Stimulated activated CD4-positive, alpha-beta T cell treated with anti-CD3 and anti-CD28 coated beads, Interleukin-15, amount 100 ng/mL, for 48 hours (primary cell): ENCODE measurements around the gene GNAO1.

ENCODE experiments used
- DNase-seq, 2 donors: peaks; one replicate each; pipeline ENCODE4 v3.0.0-alpha.2; 2020; ENCODE audit warnings: low read depth in 2 of 2

GNAO1 gene

DNA sequence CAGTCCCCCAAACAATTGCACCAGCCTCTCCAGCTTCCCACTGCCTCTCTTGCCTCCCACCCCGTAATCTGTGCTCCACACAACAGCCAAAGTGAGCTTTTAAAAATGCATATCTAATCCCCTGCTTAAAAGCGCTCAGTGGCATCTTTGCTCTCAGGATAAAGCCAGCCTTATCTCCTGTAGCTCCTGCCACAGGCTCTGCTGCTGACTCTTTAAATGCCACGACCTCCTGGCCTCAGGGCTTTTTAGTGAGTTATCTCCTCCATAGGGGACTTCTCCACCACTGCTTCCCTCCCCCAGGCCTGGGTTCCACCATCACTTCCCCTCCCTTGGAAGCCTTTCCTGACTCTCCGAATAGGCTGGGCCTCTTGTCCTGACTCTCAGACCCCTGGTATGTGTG is 98.6 kb downstream of the GNAO1 start:
- no peak for DNase-seq

DNA sequence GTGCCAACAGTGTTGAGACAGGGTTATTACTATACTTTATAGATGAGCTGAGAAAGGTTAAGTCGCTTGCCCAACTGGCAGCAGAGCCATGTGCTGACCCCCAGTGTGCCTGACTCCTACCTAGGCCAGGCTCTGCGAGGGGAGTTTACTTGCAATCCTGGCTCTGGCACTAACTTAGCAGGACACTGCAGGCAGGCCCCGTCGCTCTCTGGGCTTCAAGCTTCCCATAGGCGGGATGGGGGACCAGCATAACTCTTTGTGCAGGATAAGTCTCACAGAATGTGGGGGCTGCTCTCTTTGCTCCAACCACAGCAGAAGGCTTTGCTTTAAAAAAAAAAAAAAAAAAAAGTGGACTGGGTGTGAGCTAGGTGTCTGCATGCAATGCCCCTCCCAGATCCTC is 102.7 kb downstream of the GNAO1 start:
- DNase-seq = no peak

DNA sequence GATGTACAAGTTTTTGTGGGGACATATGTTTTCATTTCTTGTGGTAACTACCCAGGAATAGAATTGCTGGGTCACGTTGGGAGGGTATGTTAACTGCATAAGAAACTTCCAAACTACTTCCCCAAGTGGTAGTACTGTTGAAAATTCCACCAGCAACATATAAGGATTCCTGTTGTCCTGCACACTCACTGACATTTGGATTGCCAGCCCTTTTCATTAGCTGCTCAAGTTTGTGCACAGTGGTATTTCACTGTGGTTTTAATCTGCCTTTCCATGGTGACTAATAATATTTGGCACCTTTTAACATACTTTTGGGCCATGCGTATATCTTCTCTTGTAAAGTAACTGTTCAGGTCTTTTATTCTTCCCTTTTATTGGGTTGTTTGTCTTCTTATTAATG is 103.3 kb downstream of the GNAO1 start:
- DNase-seq = no peak

DNA sequence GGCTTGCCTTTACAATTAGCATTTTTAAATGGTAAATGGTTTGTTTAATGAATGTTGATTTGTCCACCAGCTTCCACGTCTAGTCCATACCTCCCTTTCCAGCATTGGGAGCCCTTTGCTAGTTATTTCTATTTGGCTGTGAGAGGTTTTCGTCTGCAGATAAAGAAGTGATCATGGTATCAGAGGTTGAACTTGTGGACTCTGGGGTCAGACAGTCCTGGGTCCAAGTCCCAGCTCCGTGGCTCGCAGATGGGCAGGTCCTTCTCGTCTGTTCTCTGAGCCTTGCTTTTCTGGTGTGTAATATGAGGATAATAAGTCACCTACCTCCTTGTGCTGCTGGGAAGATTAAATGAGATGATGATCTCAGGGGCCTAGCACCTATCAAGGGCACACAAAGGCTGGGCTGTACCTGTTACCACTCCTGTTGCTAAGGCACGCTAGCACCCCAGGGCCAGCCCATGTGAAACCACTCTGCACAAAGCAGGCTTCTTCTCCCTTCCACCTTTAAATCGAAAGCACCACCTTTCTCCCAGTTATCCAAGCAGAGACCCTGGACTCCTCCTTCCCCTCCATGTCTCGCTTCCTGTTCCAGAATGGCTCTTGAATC is 103.9 kb downstream of the GNAO1 start:
- DNase-seq = no peak

DNA sequence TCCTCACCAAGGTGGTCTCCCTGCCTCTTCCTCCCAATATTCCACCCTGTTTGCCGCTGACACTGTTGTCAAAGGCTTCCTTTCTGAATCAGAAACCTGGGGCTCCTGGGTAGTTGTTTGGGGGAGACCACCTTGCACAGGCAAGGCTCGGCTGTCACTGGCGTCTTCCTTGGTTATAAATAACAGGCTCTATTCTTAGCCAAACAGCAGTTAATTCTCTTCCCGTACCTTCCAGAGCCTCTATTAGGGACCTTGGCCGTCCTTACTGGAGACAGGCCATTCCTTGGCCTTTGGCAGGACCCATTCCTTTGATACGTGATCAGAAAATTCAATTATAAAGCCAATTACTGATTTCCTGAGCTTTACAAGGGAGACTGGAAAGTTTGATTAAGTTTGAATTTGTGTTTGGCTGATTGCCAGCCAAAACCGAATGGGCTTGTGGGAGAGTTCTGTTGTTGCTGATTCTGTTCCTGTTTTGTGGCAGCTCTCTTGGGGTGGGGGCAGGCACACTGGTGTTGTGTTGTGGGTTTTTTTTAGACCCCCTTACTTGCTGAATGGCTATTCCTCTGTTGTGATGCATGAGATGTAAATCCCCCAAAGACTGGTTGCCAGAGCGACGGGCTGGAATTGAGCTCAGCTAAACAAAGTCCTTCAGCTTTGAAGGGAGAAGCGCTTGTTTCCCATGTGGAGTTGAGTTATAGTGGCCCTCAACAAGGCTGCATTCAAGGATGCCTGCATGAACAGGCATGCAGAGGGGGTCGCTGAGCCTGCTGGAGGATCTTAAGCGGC is 104.6 kb downstream of the GNAO1 start:
- DNase-seq = no peak

DNA sequence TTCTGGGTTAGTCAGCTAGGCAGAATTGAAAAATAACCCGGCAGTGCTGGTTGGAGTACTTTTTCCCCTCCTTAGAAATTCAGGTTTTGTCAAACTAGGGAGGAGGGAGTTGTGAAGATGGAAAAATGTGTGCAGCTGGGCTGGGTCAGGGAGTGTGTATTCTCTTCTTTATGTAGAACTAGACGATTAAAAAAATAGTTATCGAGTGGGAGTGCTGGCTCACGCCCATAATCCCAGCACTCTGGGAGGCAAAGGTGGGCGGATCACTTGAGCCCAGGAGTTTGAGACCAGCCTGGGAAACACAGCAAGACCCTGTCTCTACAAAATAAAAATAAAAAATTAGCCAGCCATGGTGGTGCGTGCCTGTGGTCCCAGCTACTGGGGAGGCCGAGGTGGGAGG is 106.4 kb downstream of the GNAO1 start:
- no peak for DNase-seq

DNA sequence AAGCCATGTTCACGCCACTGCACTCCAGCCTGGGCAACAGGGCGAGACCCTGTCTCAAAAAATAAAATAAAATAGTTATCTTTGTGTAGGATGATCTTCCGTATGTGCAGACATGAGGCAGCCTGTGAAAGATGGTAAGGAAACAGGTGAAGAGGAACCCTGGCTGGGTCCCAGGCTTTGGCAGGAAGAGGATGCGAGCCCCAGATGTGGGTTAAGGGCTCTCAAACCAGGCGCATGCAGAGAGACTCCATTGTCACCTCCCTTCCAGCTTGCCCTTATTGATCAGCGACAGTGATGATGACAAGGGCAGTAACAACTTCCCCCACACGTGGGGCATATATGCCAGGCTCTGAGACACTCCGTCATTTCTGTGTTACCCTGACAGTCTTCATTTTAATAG is 106.8 kb downstream of the GNAO1 start:
- DNase-seq = no peak

DNA sequence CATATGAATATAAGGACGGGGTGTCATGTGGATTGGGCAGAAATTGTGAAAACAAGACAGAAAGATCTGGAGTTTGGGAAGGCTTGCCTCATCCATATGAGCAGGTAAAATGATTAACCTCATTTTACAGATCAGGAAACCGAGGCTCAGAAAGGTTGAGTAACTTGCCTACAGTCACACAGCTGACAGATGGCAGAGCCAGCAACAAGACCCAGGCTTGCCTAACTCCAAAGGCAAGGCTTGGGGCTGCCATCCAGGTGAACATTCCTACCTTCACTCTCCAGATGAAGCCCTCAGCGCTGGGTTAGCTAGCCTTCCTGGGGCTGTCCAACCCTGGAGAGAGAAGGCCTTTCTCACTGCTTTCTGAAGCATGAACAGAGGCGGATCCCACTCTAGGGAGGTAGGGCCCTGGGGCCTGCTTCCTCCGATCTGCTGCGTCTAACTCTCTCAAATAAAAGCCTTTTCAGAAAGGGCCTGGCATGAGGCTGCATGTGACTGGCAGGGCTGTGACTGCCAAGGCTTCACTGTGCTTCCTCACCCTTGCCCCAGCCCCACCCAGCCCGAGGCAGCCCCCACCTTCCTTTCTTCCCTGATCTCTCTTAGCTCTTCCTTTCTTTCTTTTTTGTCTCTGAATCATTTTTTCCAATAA is 107.8 kb downstream of the GNAO1 start:
- no peak for DNase-seq

DNA sequence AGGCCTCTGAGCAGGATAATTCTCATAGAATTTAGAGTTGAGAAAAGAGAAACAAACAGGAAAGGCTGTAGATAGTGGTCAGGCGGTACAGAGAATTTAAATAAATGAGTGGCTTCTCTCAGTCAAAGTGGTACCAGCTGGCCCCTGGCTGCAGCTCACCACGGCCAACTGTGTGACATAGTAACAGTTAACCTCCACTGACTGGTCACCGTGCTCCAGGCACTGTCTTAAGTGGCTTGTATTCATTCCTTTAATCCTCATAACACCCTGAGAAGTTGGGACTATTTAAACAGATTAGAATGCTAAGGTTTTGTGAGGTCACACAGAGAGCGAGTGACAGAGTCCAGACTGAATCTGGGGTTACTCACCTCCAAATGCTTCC is 108.9 kb downstream of the GNAO1 start:
- no peak for DNase-seq

DNA sequence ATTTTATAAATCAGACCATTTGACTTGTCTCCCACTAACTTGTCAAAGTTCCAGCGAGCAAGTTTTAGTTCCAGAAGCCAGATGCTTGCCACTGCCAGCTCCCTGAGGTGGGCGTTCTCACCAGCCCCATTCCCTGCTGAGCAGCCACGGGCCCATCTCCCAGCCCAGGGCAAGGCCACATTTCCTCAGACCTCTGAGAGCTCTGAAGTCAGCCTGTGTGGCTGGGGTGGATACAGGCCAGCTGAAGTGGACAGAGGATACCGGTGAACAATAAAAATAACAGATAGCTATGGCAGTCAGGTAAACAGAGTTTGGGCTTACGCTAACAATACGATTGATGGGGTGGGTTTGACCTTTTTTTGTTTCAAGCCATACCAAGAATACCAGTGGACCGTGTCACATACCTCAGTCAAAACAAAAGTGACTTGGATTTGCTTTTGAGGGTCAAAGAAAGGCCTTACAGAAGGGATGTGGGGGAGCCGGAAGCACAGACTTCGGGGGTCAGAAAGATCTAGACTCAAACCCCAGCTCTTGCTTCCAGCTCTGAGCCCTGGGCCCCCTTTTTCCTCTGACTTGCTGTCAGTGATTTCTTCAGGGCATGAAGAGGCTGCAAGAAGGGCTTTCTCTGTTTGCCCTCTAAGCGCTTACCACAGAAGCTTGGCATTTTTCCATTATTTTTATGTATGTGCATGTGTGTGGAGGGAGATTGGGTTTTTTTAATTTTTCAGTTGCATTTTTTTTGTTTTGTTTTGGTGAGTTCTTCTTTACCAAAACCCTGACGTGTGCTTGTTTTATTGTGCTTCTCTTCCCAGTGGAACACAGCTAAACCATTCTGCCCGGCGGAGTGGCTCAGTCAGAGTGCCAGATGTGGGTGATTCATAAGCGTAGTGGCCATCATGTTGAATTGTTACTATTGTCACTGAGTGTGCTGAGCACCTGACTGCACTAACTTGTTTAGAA is 109.9 kb downstream of the GNAO1 start:
- DNase-seq = no peak

DNA sequence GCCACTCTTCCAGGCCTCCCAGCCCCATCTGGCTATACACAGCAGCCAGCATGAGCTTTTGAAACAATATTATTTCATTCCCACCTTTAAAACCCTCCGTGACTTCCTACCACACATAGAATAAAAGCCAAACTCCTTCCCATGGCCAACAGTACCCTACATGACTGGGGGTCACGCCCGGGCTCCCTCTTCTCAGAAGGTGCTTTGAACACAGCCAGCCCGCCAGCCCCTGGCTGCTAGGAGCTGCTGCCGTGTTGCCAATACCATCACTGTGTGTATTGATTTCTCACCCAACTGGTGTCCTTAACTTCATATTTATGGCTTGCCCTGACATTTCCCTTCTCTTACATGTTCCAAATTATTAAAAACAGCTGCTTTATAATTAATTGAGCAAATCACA is 111.2 kb downstream of the GNAO1 start:
- no peak for DNase-seq

DNA sequence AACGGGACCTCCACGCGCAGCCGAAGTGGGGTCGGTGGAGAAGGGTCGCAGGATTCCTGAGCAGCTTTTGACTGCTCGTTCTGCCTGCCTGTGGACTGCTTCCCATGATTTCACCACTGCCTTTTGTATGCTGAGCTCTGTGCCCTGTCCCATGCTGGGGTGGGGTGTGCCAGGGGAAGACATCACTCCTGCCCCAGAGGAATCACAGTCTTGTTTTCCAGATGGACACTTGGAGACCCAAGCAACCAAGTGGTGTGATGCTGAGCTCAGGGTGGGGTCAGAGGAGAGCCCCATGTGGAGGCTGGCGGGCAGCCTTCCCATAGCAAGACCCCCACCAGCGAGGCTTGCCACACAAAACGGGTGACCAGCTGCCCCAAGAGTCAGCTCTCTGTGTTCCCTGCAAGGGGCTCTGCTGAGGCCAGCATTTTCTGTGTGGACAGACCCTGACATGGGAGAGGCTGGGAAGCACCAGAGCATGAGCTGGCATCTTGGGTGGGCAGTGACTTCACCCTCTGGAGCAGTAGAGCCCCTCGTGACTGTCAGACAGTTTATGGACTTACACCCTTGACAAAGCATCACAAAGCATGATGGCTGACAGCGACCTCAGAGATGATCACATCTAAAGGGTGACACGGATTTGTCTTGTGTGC is 111.9 kb downstream of the GNAO1 start:
- no peak for DNase-seq

DNA sequence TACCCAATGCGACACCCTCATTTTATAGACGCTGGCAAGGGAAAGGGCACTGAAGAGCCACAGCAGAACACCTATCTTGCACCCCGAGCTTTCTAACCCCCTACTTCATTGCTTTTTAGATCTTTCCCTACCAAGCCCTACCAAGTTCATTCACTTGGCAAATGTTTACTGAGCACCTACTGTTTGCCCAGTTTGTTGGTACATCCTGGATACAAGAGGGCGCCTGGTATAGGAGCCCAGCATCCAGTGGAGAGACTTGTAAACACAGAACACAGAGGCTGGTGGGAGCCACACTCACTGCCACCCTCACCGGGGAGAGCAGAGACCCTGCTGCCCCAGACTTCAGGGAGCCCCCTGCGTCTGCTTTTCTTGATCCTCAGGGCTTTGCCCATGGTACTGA is 112.6 kb downstream of the GNAO1 start:
- no peak for DNase-seq

DNA sequence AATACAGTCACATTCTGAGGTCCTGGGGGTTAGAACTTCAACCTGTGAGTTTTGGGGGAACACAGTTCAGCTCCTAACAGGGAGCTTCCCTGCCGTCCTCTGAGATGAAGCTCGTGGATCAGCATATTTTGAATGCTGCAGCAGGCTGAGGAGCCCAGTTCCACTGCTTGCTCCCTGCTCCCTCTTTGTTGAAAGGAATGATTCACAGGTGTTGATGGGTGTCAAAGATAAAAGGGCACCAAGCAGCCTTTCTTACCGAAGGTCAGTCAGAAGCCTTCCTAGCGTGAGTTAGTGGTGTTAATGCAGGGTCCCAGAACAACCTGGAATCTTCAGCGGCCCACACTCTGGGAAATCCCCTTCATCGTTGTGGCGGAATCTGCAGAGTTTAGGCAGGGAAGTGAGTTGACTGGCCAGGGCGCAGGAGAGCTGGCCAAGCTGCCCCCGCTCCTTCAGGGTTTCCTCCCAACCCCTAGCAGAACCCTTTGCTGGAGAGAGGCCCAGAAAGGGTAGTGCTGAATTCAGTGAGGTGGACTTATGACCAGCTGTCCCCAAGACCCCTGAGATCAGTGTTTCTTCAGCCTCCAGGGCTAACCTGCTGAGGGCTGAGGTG is 114.8 kb downstream of the GNAO1 start:
- no peak for DNase-seq

DNA sequence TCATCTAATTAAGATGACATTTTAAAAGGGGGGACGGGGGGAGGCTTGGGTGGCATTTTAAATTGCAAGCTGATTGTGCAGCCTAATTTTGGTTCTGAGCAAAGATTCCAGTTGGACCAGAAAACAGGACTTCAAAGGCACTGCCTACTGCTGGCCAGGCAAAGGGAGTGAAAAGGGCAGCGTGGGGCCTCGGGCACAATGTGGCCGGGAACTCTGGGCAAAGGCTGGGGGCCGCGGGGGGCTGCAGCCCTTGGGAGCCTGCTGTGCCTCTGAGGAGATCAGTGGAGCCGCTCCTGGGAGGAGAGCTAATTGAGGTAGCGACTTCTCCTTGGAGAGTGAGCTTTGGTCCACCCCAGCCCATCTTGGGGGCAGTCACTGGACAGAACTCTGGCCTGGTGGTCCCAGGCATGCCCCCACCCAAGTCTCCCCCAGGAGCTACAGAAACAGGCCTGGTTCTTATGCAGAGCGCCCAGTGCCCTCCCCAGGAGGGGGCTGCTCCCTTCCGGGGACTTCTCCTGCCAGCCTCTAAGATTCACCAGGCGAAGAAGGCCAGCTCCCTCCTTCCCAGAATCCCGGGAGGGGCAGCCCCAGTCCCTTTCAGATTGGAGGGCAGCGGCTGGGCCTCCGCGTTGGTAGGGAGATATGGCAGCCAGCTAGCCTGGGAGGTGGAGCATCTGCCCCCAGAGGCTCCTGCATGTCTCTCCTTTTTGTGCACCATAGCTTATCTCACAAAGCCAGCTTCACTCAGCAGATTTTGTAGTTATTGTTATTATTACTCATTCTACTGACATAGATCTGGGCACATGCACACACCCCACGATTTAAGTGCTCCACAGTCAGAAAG is 115.6 kb downstream of the GNAO1 start:
- DNase-seq = no peak

DNA sequence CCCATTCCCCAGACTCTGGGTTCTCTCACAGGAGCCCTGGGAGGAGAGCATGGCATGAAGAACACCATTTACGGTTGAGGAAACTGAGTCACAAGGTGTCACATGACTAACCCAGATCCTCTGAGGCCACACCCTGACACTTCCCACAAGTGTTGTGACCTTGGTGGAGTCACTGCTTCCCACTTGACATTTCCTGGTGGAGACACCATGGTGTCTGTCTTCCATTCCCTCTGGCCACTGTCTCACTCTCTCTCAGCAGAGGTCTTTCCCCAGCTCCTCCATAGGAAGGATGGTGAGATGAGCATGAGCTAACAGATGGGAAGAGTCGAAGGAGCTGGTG is 116.2 kb downstream of the GNAO1 start:
- no peak for DNase-seq

DNA sequence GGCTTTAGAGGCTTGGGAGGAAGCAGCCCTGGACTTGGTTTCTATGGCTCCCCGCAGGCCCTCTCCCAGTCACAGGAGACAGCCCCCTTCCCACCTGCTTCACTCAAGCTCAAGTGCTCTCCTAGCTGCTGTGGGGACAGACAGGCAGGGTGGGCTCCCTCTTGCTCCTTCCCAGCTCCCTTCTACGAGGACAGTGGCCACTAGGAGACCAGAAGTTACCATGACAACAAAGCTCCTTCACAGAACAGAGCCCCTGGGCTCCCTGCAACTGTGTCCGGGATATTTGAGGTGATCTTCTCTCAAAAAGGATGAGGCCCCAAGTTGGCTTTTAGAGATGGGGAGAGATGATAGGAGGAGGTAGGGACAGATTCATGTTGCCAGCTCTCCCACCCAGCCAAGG is 117.7 kb downstream of the GNAO1 start:
- no peak for DNase-seq

DNA sequence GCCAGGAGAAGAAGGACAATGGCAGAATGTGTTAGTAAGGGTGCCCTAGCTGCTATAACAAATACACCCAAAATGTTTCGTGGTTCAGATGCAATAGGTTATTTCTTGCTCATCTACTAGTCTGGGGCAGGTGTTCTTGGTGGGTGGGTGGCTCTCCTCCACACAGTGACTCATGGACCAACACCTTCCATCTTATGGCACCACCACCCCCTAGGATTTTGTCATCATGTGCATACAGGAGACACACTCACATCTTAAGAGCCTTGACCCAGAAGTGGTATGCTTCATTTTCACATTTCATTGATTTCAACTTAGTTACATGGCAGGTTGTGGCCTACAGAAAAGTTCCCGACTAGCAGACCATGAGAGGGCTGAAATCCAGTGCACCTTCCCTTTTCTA is 119.4 kb downstream of the GNAO1 start:
- no peak for DNase-seq

DNA sequence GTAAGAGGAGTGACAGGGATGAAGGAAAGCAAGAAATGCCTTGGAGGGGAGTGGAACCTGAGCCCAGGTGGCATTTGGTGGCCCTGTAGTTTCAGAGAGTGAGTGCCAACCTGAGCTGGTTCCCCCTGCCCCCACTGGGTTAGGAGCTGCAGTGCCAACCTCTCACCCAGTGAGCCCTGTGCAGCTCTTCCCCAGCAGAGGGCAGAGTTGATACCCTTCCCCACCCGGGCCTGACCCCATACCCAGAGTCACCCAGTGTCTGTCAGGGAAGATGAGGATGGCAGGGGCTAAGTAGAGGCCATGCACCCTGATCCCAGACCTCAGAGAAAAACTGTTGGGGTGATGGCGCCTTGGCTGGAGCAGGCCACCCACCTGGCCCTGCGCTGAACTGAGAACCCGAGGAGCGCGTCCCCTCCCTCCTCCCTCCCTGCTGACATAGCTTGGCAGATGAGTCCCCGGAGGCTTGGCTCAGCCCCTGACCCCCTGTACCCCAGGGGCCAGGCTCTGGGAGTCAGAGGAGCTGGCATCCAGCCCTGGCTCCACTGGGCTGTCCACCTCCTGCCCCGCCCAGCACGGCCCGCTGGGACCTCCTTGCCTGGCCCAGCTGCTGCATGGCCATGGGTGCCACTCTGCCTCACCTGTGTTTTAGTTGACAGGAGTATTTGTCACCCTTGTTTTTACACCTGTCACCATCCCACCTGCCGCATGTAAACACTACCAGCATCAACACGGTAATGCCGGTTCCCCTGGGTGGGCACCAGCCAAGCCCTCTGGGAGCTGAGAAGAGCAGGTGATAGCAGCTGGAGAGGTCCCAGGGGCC is 120.1 kb downstream of the GNAO1 start:
- DNase-seq = no peak

DNA sequence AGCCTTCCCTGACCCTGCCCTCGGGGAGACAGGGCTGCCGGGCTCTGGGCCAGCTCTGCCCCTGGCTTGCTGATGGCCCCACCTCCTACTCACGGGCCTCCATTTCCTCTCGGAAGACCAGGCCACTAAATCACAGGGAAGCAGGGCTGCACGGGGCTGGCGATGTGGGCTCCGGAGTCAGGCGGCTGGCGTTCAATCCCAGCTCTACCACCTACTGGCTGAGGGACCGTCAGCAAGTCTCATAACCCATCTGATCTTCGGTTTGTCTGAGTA is 120.7 kb downstream of the GNAO1 start:
- DNase-seq = no peak
